GM19035 (cell line): ENCODE results near the gene SGTA.
"Not testable (repeated sequence)": the region's sequence is repeated elsewhere in the genome, so short reads cannot be mapped to it uniquely, and the experiment has no call there.

Experiments used
- ATAC-seq: cut with Tn5 transposase; IDR thresholded peaks from one replicate; pipeline ENCODE4 v1.9.1; 2021; ENCODE audit not compliant: unreplicated experiment

Gene SGTA

GRCh38 chr19:2795827-2796658, 13.0 kb upstream of the SGTA start:
- ATAC-seq = no peak

- no peak for ATAC-seq
These were observed 10.5 kb upstream of the SGTA start for GRCh38 chr19:2793577-2793976.

DNA sequence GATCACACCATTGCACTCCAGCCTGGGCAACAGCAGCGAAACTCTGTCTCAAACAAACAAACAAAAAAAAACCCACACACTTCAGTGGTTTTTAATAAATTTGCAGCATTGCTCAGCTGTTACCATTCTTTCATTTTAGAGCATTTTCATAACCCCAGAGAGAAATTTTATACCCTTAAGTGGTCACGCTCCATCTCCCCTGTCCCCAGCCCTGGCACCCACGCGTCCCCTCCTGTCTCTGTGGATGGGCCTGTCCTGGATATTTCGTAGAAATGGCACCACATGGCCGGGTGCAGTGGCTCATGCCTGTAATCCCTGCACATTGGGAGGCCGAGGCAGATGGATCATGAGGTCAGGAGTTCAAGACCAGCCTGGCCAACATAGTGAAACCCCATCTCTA, 10.1 kb upstream of the SGTA start:
- ATAC-seq = no peak

DNA sequence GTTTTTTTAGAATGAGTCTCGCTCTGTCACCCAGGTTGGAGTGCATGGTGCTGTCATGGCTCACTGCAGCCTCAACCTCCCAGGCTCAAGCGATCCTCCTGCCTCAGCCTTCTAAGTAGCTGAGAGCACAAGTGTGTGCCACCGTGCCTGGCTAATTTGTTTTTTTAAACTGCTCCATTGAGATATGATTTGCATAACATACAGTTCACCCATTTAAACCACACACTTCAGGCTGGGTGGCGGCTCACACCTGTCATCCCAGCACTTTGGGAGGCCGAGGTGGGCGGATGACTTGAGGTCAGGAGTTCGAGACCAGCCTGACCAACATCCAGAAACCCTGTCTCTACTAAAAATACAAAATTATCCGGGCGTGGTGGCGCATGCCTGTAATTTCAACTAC, 9.6 kb upstream of the SGTA start:
- not testable (repeated sequence) for ATAC-seq

DNA sequence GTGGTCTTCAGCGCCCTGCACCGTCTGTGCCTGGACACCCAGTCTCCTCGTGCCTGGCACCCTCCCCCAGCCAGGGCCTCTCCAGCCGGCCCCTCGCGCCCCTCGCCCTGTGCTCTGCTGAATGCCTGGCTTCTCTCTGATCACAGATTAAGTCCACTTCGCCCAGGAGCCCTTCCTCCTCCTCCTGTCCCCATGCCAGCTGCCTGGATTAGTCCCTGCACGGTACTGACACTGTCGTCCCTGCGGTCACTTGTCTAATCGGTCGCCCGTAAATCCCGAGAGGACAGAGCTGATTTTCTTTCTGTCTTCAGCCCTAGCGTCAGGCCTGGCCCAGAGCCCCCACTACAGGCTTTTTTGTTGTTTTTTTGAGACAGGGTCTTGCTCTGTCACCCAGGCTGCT, 8.8 kb upstream of the SGTA start:
- no peak for ATAC-seq

DNA sequence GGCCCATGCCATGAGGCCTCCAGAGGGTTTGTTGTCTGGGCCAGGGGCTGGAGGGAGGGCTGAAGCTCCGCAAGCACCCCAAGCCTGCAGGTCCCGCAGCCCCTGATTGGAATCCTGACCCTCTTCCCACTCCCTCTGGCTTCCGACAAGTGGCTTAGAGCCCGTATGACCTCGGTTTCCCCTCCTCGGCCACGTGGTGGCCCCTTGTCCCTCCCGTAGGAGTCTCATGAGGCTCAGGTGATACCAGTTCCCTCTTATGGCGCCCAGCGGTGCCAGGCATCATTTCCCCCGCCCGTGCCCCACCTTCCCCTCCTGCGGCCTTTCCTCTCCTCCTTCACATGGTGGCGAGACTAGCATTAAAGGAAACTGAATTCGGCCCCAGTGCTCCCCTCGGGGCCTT, 8.4 kb upstream of the SGTA start:
- no peak for ATAC-seq

- no peak for ATAC-seq
These were observed 7.6 kb upstream of the SGTA start for GRCh38 chr19:2790557-2791271.

- no peak for ATAC-seq
These were observed 7.1 kb upstream of the SGTA start for GRCh38 chr19:2790194-2790556.

DNA sequence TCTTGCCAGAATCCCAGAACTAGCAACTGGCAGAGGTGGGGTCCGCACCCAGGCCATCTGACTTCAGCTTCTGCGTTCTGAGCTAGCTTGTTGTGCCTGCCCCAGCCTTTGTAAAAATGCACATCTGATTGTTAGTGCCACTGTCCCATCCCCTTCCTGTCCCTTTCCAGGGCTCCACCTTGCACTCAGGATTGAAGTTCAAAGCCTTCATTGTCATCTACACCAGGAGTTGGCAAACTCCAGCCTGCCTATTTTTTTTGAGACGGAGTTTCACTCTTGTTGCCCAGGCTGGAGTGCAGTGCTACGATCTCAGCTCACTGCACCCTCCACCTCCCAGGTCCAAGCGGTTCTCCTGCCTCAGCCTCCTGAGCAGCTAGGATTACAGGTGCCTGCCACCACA, 5.2 kb upstream of the SGTA start:
- ATAC-seq = no peak

DNA sequence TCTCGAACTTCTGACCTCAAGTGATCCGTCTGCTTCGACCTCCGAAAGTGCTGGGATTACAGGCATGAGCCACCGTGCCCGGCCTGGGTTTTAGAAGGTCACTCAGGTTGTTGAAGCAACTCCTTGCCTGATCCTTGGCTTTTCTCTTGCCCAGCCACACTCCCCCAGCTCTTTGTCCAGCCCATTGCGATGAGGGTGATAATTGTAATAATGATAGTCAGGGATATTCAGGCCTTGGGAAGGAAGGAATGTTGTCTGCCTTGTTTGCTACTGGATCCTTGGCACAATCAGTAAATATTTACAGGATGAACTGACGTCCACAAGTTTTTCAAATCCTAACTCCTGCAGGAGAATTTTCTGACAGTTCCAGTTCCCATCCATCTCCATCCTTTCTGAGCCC, 4.0 kb upstream of the SGTA start:
- ATAC-seq = no peak

- peak; percentile 58 for ATAC-seq
These were observed 2.3 kb upstream of the SGTA start, which contains the start of gene THOP1 for GRCh38 chr19:2785244-2785997. THOP1 (plus strand) TSS chr19:2785503; CDS start chr19:2785663, 160 bp downstream.

- ATAC-seq = no peak
These were observed 690 bp upstream of the SGTA start for GRCh38 chr19:2783781-2784145.

DNA sequence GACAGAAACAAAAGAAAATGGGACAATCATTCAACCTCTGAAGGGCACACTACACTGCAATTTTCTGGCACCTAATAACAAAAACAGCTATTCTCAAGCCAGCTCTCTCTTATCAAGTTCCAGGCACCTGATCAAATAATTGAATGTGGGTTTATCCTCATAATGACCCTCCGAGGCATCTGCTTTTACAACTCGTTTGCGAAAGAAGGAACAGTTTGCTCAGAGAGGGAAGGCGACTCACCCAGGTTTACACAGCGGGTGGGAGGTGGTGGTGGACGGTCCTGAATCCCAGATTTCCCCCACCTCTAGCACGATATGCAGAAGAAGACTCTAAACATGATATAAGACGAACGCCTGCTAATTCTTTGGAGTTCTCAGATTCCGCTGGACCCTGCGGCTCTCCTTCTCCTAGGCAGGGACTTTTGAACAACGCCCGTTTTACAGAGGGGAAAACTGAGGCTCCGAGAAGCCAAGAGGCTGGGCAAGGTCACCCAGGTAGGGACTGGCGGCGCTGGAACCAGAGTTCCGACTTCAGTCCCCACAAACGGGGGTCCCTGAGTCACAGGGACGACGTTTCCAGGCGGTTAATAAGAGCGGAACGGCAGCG, 641 bp downstream of the SGTA start:
- no peak for ATAC-seq

GRCh38 chr19:2780284-2780683, 2.8 kb downstream of the SGTA start:
- no peak for ATAC-seq

DNA sequence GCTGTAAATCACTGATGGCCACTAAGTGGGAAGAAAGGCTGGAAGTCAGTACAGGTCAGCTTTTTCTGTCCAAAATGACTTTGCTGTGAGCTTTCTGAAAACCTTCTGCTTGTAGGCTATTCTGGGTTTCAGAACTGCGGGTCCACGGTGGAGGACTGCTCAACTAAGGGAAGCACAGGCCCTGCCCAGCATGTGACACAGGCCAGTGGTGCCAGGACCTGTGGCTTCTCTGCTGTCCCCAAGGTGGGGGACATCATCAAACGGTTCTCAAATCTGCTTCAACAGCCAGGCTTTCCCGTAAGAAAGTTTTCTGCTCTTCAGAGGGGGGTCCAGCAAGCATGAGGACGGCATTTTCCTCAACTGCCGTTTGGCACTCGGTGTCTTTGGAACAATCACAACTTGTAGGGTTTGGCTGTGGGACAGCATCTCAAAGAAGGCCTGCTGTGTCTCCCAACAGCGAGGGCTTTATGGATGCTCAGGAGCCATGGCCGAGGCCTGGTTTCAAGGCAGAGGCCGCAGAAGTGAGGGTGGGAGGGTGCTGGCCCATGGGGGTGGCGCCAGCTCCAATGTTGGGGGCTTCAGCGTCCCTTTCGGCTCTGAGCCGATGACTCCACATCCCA, 3.8 kb downstream of the SGTA start:
- ATAC-seq = no peak

DNA sequence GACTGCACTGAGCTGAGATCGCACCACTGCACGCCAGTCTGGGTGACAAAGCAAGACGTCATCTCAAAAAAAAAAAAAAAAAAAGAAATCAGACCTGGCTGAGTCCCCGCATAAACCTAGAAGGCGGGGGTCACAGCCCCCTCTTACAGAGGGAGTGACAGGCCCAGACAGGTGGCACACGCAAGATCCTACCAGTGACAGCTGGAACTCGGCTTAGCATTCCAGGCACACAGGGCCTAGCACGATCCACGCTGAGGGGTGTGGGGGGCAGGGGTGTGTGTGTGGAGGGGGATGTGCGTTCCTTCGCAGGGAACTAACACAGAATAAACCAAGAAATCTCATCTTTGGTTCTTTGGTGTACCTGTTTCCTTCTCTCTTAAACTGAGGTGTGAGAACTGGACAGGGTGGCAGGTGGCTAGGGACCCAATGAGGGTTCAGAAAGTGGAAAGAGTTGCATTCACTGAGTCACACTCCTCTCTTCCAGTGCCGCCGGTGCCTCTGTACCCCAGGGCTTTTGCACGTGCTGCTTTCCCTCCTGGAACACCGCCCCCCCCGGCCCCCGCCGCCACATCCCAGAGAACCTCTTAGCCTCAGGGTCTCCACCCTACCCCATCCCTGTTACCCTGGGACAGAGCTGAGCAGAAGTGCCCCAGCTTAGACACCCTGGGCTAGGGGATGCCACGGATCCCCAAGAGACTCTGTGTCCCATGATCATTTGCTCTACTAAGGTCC, 5.0 kb downstream of the SGTA start:
- ATAC-seq = no peak

DNA sequence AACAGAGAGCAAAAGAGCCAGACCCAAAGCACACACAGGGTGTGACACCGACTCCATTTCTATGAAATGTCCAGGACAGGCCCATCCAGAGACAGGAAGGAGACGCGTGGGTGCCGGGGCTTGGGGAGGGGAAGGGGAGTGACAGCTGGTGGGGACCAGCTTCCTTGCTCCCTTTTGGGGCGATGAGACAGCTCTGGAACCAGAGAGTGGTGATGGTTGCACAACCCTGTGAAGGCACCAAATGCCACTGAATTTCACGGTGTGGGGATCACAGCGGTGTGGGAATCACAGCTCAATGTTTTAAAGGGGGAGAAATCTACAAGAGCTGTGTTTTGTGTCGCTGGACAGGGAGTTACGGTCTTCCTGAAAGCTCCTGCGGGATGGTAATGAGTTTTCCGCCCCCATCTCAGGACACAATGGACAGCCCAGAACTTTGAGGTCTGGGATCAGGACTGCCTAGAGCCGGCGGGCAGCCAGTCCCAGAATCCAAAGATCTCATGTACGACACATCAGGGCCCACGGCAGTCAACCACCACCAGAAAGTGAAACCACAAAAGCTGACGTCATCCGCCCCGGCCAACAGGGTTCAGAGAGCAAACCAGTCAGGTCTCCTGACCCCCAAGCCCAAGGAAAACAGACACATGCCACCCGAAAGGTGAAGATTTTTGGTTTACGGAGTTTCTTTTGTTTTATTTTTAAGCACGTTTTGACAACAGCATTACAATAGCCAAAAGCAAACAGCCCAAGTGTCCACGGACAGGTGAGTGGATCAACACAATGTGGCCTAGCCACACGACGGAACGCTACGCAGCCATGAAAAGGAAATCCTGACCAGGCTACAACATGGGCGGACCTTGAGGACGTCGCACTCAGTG, 7.3 kb downstream of the SGTA start:
- no peak for ATAC-seq

- ATAC-seq = no peak
These were observed 8.0 kb downstream of the SGTA start for GRCh38 chr19:2774953-2775555.

DNA sequence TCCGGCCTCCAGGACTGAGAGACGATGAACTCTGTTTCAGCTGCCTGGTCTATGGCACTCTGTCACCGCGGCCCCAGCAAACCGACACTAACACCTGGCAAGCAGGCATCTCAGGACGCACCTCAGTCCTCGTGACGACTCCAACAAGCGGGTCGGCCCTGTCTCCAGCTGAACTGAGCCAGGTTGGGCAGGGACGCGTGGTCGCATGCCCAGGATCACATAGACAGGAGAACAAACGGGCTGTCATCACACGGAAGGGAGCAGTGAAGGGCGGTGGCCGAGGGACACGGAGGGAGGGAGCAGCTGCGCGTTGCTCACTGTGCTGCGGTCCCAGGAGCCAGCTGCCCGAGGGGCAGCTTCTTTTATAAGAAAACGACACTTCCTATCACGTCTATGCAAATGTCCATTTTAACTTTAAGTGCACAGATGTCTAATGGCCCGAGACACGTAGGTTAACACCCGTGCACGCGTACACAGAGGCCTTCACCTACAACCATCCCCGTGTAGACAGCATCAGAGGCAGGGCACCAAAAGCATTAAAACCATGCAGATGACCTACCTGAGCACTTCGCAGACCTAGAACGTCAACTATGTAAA, 8.9 kb downstream of the SGTA start:
- ATAC-seq = no peak
